ENCODE results near the gene ZDHHC5. TPM values are rescaled to one million over a fixed set of nuclear protein-coding genes. Genes with fewer than 3 reads are reported as not detected.
"Not testable (repeated sequence)": the region's sequence is repeated elsewhere in the genome, so short reads cannot be mapped to it uniquely, and the experiment has no call there.

The ZDHHC5 gene
- total RNA-seq, 4 donors from 2014 or later, result 36.5 to 57.7 (median 47.8) TPM

- H3K9me3 ChIP-seq, result no peaks in the 10 kb centered on the region
- 14% methylated on average over 13 of the region's 15 CpGs for WGBS
- no peaks in the 10 kb centered on the region for H3K36me3 ChIP-seq
- peak within 1 kb of the TSS; percentile 43 to 63 (median 50) for H3K4me3 ChIP-seq
- peak within 1 kb of the TSS in 3 of 4 donors; percentile 21 to 27 (median 21) for H3K27ac ChIP-seq (replicated peaks in 1 of 4)
- TF ChIP-seq EP300 (IDR thresholded peaks at IDR 0.05) (no peak), POLR2AphosphoS5 (IDR thresholded peaks at IDR 0.05) (peak; percentile 11 to 50)
- H3K4me1 ChIP-seq, result peaks cover 45 to 55% (median 53%) of the 10 kb centered on the region in 4 donors
- peak; percentile 99 for DNase-seq (ENCODE audit: extremely low spot score)
- intact Hi-C loops (cut with DNase I), result loop anchor here (10.0 kb wide), 2 partner anchors 195 to 305 kb away; no protein-coding TSS in a partner anchor
- peaks cover 5 to 75% (median 36%) of the 10 kb centered on the region in 4 donors for H3K27me3 ChIP-seq
Observed at GRCh38 chr11:57649826-57650738, 17.8 kb upstream of the ZDHHC5 start, which contains the start of gene YPEL4. Gene YPEL4 (minus strand): TSS chr11:57649912. CDS start chr11:57647107, 2,805 bp downstream.

- WGBS, result 76% methylated on average over 5 of the region's 5 CpGs
- Histone ChIP-seq H3K36me3 (no peaks in the 10 kb centered on the region), H3K27ac (replicated peaks in 1 of 4) (no peak overlapping the region), H3K9me3 (no peaks in the 10 kb centered on the region), H3K4me1 (peaks cover 39 to 49% (median 47%) of the 10 kb centered on the region in 4 donors), H3K4me3 (no peak overlapping the region), H3K27me3 (peaks cover 5 to 75% (median 36%) of the 10 kb centered on the region in 4 donors)
- intact Hi-C loops (cut with DNase I), result no loop called here
- TF ChIP-seq CTCF (IDR thresholded peaks at IDR 0.05) (no peak), POLR2A (IDR thresholded peaks at IDR 0.05; ENCODE audit: low read depth) (no peak), EP300 (IDR thresholded peaks at IDR 0.05) (no peak), POLR2AphosphoS5 (IDR thresholded peaks at IDR 0.05) (no peak)
- DNase-seq (ENCODE audit: extremely low spot score), result no peak
Observed at GRCh38 chr11:57650739-57651090, 17.2 kb upstream of the ZDHHC5 start.

- intact Hi-C loops (cut with DNase I), result no loop called here
- H3K9me3 ChIP-seq, result no peaks in the 10 kb centered on the region
- H3K4me1 ChIP-seq, result peaks cover 33 to 42% (median 40%) of the 10 kb centered on the region in 4 donors
- H3K27ac ChIP-seq (replicated peaks in 1 of 4), result no peak overlapping the region
- H3K4me3 ChIP-seq, result no peak overlapping the region
- DNase-seq (ENCODE audit: extremely low spot score), result no peak
- WGBS, result 86% methylated on average over 7 of the region's 7 CpGs
- no peaks in the 10 kb centered on the region for H3K36me3 ChIP-seq
- peaks cover 5 to 69% (median 35%) of the 10 kb centered on the region in 4 donors for H3K27me3 ChIP-seq
- TF ChIP-seq POLR2A (IDR thresholded peaks at IDR 0.05; ENCODE audit: low read depth) (no peak), POLR2AphosphoS5 (IDR thresholded peaks at IDR 0.05) (no peak), EP300 (IDR thresholded peaks at IDR 0.05) (no peak), CTCF (IDR thresholded peaks at IDR 0.05) (no peak)
Observed at GRCh38 chr11:57651408-57651807, 16.5 kb upstream of the ZDHHC5 start.

- H3K4me3 ChIP-seq; intact Hi-C loops (cut with DNase I); H3K36me3 ChIP-seq; H3K9me3 ChIP-seq; H3K27ac ChIP-seq (replicated peaks in 1 of 4); DNase-seq (ENCODE audit: extremely low spot score): not testable (repeated sequence)
- Histone ChIP-seq H3K4me1 (peaks cover 30 to 41% (median 38%) of the 10 kb centered on the region in 4 donors), H3K27me3 (peaks cover 5 to 61% (median 27%) of the 10 kb centered on the region in 4 donors)
- 90% methylated on average over 14 of the region's 14 CpGs for WGBS
Observed at GRCh38 chr11:57652230-57652629, 15.7 kb upstream of the ZDHHC5 start.

- Histone ChIP-seq H3K27me3 (peaks cover 5 to 57% (median 23%) of the 10 kb centered on the region in 4 donors), H3K27ac (replicated peaks in 1 of 4) (no peak overlapping the region)
- intact Hi-C loops (cut with DNase I), result no loop called here
Observed at GRCh38 chr11:57652662-57653061, 15.3 kb upstream of the ZDHHC5 start.

More at GRCh38 chr11:57652662-57653061, 15.3 kb upstream of the ZDHHC5 start:
- H3K4me3 ChIP-seq, result no peak overlapping the region
- H3K9me3 ChIP-seq, result no peaks in the 10 kb centered on the region
- H3K4me1 ChIP-seq, result peaks cover 27 to 36% (median 34%) of the 10 kb centered on the region in 4 donors
- H3K36me3 ChIP-seq, result no peaks in the 10 kb centered on the region
- TF ChIP-seq POLR2AphosphoS5 (IDR thresholded peaks at IDR 0.05), result no peak
- TF ChIP-seq CTCF (IDR thresholded peaks at IDR 0.05), result no peak
- no peak for TF ChIP-seq POLR2A (IDR thresholded peaks at IDR 0.05; ENCODE audit: low read depth)
- TF ChIP-seq EP300 (IDR thresholded peaks at IDR 0.05), result no peak
- no peak for DNase-seq (ENCODE audit: extremely low spot score)
- 72% methylated on average over 3 of the region's 3 CpGs for WGBS

Measured in esophagus muscularis mucosa (tissue), 4 donors.